Peyer's patch (tissue), 4 donors: ENCODE results near the gene IGFL2. TPM values are rescaled to one million over a fixed set of nuclear protein-coding genes. Genes with fewer than 3 reads are reported as not detected.

Source experiments
- DNase-seq, 3 donors: peaks; one replicate each; pipeline ENCODE4 v3.0.0-alpha.2; 2017 to 2019
- H3K27ac ChIP-seq, 4 donors: fragments of 200-600 bp; sonication (generic); one replicate each; pipeline ENCODE4 v1.5.1; 2016 to 2019
- H3K27me3 ChIP-seq, 2 donors: fragments of 200-600 bp; sonication (generic); one replicate each; pipeline ENCODE4 v1.5.1; 2019
- H3K36me3 ChIP-seq, 3 donors: fragments of 200-600 bp; sonication (generic); one replicate each; pipeline ENCODE4 v1.5.1; 2016 to 2019
- H3K4me1 ChIP-seq, 4 donors: fragments of 200-600 bp; sonication (generic); one replicate each; pipeline ENCODE4 v1.5.1; 2016 to 2019
- H3K4me3 ChIP-seq, 4 donors: fragments of 200-600 bp; sonication (generic); 1 replicate in 3 of 4; 2 replicates in 1 of 4; pipeline ENCODE4 v1.5.1; 2016 to 2019; ENCODE audit warnings: mild to moderate bottlenecking in 1 of 4
- H3K9me3 ChIP-seq, 4 donors: fragments of 200-600 bp; sonication (generic); one replicate each; pipeline ENCODE4 v1.5.1; 2016 to 2019; ENCODE audit warnings: mild to moderate bottlenecking in 1 of 4
- POLR2A ChIP-seq, 2 donors: fragments of 450-650 bp; IDR thresholded peaks; one replicate each; pipeline ENCODE4 v1.5.1; 2017; ENCODE audit warnings: antibody characterized with exemption in 2 of 2, mild to moderate bottlenecking in 2 of 2, moderate library complexity in 2 of 2
- total RNA-seq, 4 donors: library from RNA; depleted of rRNA; stranded (reverse); fragments of >200 nt; gene quantifications; one replicate each; pipeline ENCODE4 v1.1.0, GENCODE V29; 2016
- TF ChIP-seq, protein P1 (sequence below), 6 experiments: fragments of 450-650 bp in 4 of 6; fragments of 200-600 bp in 2 of 6; sonication (generic) in 1 of 6; IDR thresholded peaks; one replicate each; pipeline ENCODE4 v1.5.1; 2017 to 2019; ENCODE audit warnings: antibody characterized with exemption in 6 of 6, mild to moderate bottlenecking in 3 of 6, moderate library complexity in 1 of 6

IGFL2 gene
- total RNA-seq, 4 donors from 2014 or later, result not detected

DNA sequence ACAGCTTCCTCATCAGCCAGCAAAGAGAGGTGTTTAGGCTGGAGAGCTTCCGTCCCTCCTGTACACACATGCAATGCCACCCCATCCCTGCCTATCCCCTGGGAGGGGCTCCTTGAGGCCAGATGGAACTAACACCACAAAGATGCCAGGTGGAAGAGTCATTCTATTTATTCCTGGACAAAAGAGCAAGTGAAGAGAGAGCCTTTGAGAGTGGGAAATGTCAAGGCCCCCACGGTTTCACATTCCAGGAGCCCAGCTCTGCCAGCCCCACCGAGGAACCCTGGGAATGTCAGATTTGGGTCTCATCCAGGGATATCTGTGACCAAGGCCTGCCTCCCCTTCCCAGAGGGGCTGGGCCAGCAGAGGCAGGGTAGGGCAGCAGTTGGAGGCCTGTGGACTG, 50.7 kb downstream of the IGFL2 start:
- Histone ChIP-seq H3K36me3 (no peaks in the 10 kb centered on the region), H3K27me3 (no peaks in the 10 kb centered on the region), H3K9me3 (no peaks in the 10 kb centered on the region), H3K27ac (no peak overlapping the region), H3K4me1 (no peaks in the 10 kb centered on the region), H3K4me3 (no peak overlapping the region)
- TF ChIP-seq POLR2A (IDR thresholded peaks at IDR 0.05), result no peak
- TF ChIP-seq, protein P1, sequence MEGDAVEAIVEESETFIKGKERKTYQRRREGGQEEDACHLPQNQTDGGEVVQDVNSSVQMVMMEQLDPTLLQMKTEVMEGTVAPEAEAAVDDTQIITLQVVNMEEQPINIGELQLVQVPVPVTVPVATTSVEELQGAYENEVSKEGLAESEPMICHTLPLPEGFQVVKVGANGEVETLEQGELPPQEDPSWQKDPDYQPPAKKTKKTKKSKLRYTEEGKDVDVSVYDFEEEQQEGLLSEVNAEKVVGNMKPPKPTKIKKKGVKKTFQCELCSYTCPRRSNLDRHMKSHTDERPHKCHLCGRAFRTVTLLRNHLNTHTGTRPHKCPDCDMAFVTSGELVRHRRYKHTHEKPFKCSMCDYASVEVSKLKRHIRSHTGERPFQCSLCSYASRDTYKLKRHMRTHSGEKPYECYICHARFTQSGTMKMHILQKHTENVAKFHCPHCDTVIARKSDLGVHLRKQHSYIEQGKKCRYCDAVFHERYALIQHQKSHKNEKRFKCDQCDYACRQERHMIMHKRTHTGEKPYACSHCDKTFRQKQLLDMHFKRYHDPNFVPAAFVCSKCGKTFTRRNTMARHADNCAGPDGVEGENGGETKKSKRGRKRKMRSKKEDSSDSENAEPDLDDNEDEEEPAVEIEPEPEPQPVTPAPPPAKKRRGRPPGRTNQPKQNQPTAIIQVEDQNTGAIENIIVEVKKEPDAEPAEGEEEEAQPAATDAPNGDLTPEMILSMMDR (IDR thresholded peaks at IDR 0.05), result no peak
- DNase-seq, result no peak

GRCh38 chr19:46201454-46202310, 53.6 kb downstream of the IGFL2 start:
- no peaks in the 10 kb centered on the region for H3K9me3 ChIP-seq
- no peak for TF ChIP-seq POLR2A (IDR thresholded peaks at IDR 0.05)
- TF ChIP-seq, protein P1 (IDR thresholded peaks at IDR 0.05), result no peak
- H3K4me1 ChIP-seq, result no peaks in the 10 kb centered on the region
- H3K4me3 ChIP-seq, result no peak overlapping the region
- no peaks in the 10 kb centered on the region for H3K27me3 ChIP-seq
- no peaks in the 10 kb centered on the region for H3K36me3 ChIP-seq
- no peak overlapping the region for H3K27ac ChIP-seq
- no peak for DNase-seq

- H3K27ac ChIP-seq, result no peak overlapping the region
- DNase-seq, result no peak
- no peaks in the 10 kb centered on the region for H3K9me3 ChIP-seq
- no peaks in the 10 kb centered on the region for H3K36me3 ChIP-seq
- no peak overlapping the region for H3K4me3 ChIP-seq
- no peaks in the 10 kb centered on the region for H3K27me3 ChIP-seq
- TF ChIP-seq, protein P1 (IDR thresholded peaks at IDR 0.05), result no peak
- no peaks in the 10 kb centered on the region for H3K4me1 ChIP-seq
Measured at GRCh38 chr19:46202426-46202825, 54.4 kb downstream of the IGFL2 start.

DNA sequence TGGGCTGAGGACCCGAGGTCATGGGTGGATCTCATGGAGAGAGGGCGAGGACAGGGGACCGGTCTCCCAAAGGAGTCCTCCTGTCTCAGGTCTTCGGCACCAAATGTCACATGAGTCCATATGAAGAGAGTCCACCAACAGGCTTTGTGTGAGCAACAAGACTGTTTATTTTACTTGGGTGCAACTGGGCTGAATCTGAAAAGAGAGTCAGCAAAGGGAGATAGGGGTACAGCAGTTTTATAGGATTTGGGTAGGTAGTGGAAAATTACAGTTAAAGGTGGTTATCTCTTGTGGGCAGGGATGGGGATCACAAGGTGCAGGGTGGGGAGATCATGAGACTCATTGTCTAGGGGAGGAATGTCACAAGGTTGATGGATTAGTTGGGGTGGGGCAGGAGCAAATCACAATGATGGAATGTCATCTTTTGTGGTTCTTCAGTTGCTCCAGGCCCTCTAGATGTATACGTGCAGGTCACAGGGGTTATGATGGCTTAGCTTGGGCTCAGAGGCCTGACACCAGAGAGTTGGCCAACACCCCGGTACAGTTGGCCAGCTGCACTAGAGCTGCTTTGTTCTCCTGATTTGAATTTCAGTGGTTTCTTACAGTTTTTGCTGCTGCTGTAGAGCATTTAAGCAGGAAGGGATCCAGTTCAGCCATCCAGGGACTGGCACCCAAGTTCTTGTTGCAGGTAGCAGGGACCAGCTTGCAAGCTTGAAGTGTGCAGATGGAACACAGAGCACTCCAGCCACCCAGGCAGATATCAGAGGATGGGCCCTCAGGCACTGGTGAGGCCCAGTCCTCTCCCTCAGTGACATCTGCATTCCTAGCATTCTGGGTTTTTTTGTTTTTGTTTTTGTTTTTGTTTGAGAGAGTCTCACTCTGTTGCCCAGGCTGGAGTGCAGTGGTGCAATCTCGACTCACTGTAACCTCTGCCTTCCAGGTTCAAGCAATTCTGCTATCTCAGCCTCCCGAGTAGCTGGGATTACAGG, 55.1 kb downstream of the IGFL2 start:
- TF ChIP-seq, protein P1 (IDR thresholded peaks at IDR 0.05), result no peak
- TF ChIP-seq POLR2A (IDR thresholded peaks at IDR 0.05), result no peak
- no peak for DNase-seq
- Histone ChIP-seq H3K27ac (no peak overlapping the region), H3K36me3 (no peaks in the 10 kb centered on the region), H3K27me3 (no peaks in the 10 kb centered on the region), H3K9me3 (no peaks in the 10 kb centered on the region), H3K4me3 (no peak overlapping the region), H3K4me1 (no peaks in the 10 kb centered on the region)

DNA sequence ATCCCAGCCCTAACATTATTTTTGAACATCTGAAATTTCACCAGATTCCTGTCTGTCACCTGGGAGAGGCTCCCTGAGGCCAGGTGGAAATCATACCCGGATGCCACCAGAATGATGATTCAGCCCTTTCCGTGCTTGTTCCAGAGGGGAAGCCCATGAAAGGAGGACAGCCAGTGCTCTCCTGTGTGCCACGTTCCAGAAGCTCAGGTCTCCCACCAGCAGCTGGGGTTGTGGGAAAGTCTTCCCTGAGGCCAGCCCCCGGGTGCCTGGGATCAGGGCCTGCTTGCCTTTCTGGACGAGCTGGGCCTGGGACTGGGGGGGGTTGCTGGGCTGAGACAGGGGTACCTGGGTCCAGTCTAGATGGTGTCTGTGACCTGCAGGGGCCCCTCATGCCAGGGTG, 56.0 kb downstream of the IGFL2 start:
- DNase-seq, result no peak
- H3K9me3 ChIP-seq, result no peaks in the 10 kb centered on the region
- H3K36me3 ChIP-seq, result no peaks in the 10 kb centered on the region
- H3K4me3 ChIP-seq, result no peak overlapping the region
- no peaks in the 10 kb centered on the region for H3K4me1 ChIP-seq
- H3K27ac ChIP-seq, result no peak overlapping the region
- TF ChIP-seq, protein P1 (IDR thresholded peaks at IDR 0.05), result no peak
- no peak for TF ChIP-seq POLR2A (IDR thresholded peaks at IDR 0.05)
- no peaks in the 10 kb centered on the region for H3K27me3 ChIP-seq
